Measurements from ENCODE around the gene JHY. TPM values are rescaled to one million over a fixed set of nuclear protein-coding genes. Genes with fewer than 3 reads are reported as not detected.

JHY gene
- total and polyA plus RNA-seq, 2 of the 4 experiments (the other 2 are of a cell fraction), result 0.51 to 0.54 TPM

- H3K18ac ChIP-seq (ENCODE audit: low read depth, low read length), result no peak overlapping the region
- H4K5ac ChIP-seq (ENCODE audit: low read depth, low read length), result no peak overlapping the region
- H2AK9ac ChIP-seq (replicated peaks; ENCODE audit: low read depth, low read length, poor library complexity), result no peak overlapping the region
- H3K14ac ChIP-seq (replicated peaks; ENCODE audit: low read depth, low read length), result no peak overlapping the region
- no peaks in the 10 kb centered on the region for H3K4me1 ChIP-seq (ENCODE audit: control insufficient read depth, insufficient read depth, low read length)
- no peak overlapping the region for H4K8ac ChIP-seq (ENCODE audit: low read depth in 2 of 2, low read length in 2 of 2)
- POLR2A ChIA-PET (ENCODE audit: unreplicated experiment), result no interaction called here
- DNase-seq (no peak), ATAC-seq (ENCODE audit: low read depth) (no peak)
- no peaks in the 10 kb centered on the region for H3K36me3 ChIP-seq (ENCODE audit: control insufficient read depth, insufficient read depth, low read length)
- no peak overlapping the region for H2AK5ac ChIP-seq (ENCODE audit: low read depth, low read length)
- H2BK120ac ChIP-seq (ENCODE audit: low read depth, low read length), result no peak overlapping the region
- in situ Hi-C loops (cut with MboI; ENCODE audit: low sequenced_read_pairs) (no loop called here), intact Hi-C loops (cut with micrococcal nuclease) (no loop called here), dilution Hi-C loops (cut with HindIII; ENCODE audit: low sequenced_read_pairs, unreplicated experiment) (no loop called here)
- no peaks in the 10 kb centered on the region for H3K79me1 ChIP-seq (ENCODE audit: low read depth in 1 of 2, low read length in 2 of 2)
- BruUV-seq (replicated peaks), result no TSS peak
- no peak overlapping the region for H3K9ac ChIP-seq (ENCODE audit: low read depth, low read length)
- no peak overlapping the region for H2BK5ac ChIP-seq (ENCODE audit: low read depth, low read length, poor library complexity, severe bottlenecking)
- no peaks in the 10 kb centered on the region for H3K9me3 ChIP-seq (ENCODE audit: control insufficient read depth, insufficient read depth, low read length)
- no peak overlapping the region for H2BK20ac ChIP-seq (ENCODE audit: low read depth, low read length)
- no peak overlapping the region for H3K4me2 ChIP-seq (ENCODE audit: low read depth, low read length)
- no peaks in the 10 kb centered on the region for H4K20me1 ChIP-seq (ENCODE audit: insufficient read depth, low read length)
- no peak overlapping the region for H3K4ac ChIP-seq (ENCODE audit: low read depth, low read length)
- no peak overlapping the region for H2AFZ ChIP-seq (replicated peaks; ENCODE audit: low read length, poor library complexity)
- H3K9me1 ChIP-seq (ENCODE audit: insufficient read depth, low read length), result no peaks in the 10 kb centered on the region
- no peak overlapping the region for H3K56ac ChIP-seq (ENCODE audit: extremely low read depth, insufficient read depth, low read length)
- H3K4me3 ChIP-seq (ENCODE audit: insufficient read depth, low read depth, low read length), result no peak overlapping the region
- CTCF ChIA-PET, result no interaction called here
- no peak overlapping the region for H4K91ac ChIP-seq (ENCODE audit: insufficient read depth, low read depth, low read length)
- no CpG with 5 or more reads among the region's 3 CpGs for WGBS, 2 experiments (ENCODE audit: extremely low coverage in 2 of 2, insufficient read length in 1 of 2)
- TF ChIP-seq RFX5 (IDR thresholded peaks at IDR 0.05; ENCODE audit: low read depth, low read length) (no peak), POLR2A (IDR thresholded peaks at IDR 0.05; ENCODE audit: low read depth, low read length) (no peak), RAD21 (IDR thresholded peaks at IDR 0.05; ENCODE audit: low read length) (no peak), MAFK (IDR thresholded peaks at IDR 0.05; ENCODE audit: low read depth, low read length) (no peak), MXI1 (IDR thresholded peaks at IDR 0.05; ENCODE audit: borderline replicate concordance, low read depth, low read length) (no peak), MAZ (IDR thresholded peaks at IDR 0.05; ENCODE audit: borderline replicate concordance, low read depth, low read length) (no peak), NFE2L2 (IDR thresholded peaks at IDR 0.05; ENCODE audit: low read depth, low read length) (no peak), CEBPB (IDR thresholded peaks at IDR 0.05; ENCODE audit: low read depth, low read length) (no peak), USF2 (IDR thresholded peaks at IDR 0.05; ENCODE audit: low read depth, low read length) (no peak), CTCF (conservative IDR thresholded peaks at IDR 0.05; ENCODE audit: low read depth, low read length) (no peak), SMC3 (IDR thresholded peaks at IDR 0.05; ENCODE audit: low read depth, low read length) (no peak), CHD1 (IDR thresholded peaks at IDR 0.05; ENCODE audit: low read depth, low read length) (no peak)
- TF ChIP-seq, protein P1, sequence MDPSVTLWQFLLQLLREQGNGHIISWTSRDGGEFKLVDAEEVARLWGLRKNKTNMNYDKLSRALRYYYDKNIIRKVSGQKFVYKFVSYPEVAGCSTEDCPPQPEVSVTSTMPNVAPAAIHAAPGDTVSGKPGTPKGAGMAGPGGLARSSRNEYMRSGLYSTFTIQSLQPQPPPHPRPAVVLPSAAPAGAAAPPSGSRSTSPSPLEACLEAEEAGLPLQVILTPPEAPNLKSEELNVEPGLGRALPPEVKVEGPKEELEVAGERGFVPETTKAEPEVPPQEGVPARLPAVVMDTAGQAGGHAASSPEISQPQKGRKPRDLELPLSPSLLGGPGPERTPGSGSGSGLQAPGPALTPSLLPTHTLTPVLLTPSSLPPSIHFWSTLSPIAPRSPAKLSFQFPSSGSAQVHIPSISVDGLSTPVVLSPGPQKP (IDR thresholded peaks at IDR 0.05; ENCODE audit: borderline replicate concordance, low read depth, low read length), result no peak
- peaks cover 11% of the 10 kb centered on the region for H3K27me3 ChIP-seq (ENCODE audit: control insufficient read depth, insufficient read depth, low read length)
- no peak overlapping the region for H3K27ac ChIP-seq (ENCODE audit: insufficient read depth, low read length)
- H3K23ac ChIP-seq (ENCODE audit: low read depth, low read length), result no peak overlapping the region
- no peak overlapping the region for H2BK15ac ChIP-seq (ENCODE audit: low read depth, low read length)
Observed at GRCh38 chr11:122937983-122938382, 55.4 kb downstream of the JHY start.
